ENCODE results near the gene ENTPD8.

DNA sequence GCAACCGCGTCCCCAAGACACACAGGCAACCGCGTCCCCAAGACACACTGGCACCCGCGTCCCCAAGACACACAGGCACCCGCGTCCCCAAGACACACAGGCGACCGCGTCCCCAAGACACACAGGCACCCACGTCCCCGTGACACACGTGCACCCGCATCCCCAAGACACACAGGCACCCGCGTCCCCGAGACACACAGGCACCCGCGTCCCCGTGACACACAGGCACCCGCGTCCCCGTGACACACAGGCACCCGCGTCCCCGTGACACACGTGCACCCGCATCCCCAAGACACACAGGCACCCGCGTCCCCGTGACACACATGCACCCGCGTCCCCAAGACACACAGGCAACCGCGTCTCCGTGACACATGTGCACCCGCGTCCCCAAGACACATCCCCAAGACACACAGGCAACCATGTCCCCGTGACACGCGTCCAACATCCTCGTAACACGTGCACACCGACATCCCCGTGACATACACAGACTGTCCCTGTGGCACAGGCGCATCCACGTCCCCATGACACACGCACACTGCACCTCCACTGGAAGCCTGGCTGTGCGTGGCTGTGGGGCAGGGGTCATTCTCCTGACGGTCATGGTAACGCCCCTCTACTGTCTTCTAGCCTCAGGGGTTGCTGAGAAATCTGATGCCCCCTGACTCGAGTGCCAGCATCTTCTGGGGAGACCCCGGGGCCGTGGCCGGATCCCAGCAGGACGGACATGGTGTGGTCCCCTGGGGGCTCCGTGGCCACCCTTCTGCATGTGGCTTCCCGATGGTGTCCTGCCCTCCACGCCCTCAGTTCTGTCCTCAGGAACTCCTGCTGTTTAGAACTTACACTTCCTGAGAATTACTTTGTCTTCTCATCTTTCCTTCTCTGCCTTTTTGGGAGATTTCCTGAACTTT lies 42.3 kb downstream of the ENTPD8 start:
- no peak for TF ChIP-seq EZH2 (IDR thresholded peaks at IDR 0.05; ENCODE audit: low read length, missing control alignments)
- TF ChIP-seq, protein P1, sequence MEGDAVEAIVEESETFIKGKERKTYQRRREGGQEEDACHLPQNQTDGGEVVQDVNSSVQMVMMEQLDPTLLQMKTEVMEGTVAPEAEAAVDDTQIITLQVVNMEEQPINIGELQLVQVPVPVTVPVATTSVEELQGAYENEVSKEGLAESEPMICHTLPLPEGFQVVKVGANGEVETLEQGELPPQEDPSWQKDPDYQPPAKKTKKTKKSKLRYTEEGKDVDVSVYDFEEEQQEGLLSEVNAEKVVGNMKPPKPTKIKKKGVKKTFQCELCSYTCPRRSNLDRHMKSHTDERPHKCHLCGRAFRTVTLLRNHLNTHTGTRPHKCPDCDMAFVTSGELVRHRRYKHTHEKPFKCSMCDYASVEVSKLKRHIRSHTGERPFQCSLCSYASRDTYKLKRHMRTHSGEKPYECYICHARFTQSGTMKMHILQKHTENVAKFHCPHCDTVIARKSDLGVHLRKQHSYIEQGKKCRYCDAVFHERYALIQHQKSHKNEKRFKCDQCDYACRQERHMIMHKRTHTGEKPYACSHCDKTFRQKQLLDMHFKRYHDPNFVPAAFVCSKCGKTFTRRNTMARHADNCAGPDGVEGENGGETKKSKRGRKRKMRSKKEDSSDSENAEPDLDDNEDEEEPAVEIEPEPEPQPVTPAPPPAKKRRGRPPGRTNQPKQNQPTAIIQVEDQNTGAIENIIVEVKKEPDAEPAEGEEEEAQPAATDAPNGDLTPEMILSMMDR (conservative IDR thresholded peaks at IDR 0.05 in 1 of 2, IDR thresholded peaks at IDR 0.05 in 1 of 2; ENCODE audit: low read depth in 1 of 2, low read length in 2 of 2), result no peak

Measured in fibroblast of lung (primary cell).